ENCODE data around the gene AGPAT4. TPM values are rescaled to one million over a fixed set of nuclear protein-coding genes. Genes with fewer than 3 reads are reported as not detected.

AGPAT4 gene
- total and polyA plus RNA-seq, 2 experiments from 2014 or later = 3.0 to 3.9 TPM

- no peak overlapping the region for H3K4me2 ChIP-seq (ENCODE audit: unreplicated experiment)
- in situ Hi-C loops (cut with MboI) = no loop called here
- no peak for TF ChIP-seq EZH2 (IDR thresholded peaks at IDR 0.05; ENCODE audit: insufficient read depth, poor library complexity, severe bottlenecking)
- no peak for TF ChIP-seq EZH2phosphoT487 (IDR thresholded peaks at IDR 0.05; ENCODE audit: insufficient read depth, low read depth)
- no peaks in the 10 kb centered on the region for H3K79me2 ChIP-seq (ENCODE audit: insufficient read depth)
- no peak for DNase-seq
- H4K20me1 ChIP-seq (ENCODE audit: insufficient read depth) = no peaks in the 10 kb centered on the region
- no peaks in the 10 kb centered on the region for H3K9me2 ChIP-seq (ENCODE audit: insufficient read depth)
- no peak overlapping the region for H2AFZ ChIP-seq
- WGBS, 2 experiments (ENCODE audit: low coverage in 1 of 2, low lambda C conversion rate in 2 of 2, missing lambda C conversion rate in 2 of 2) = 92 to 95% methylated on average over 9 to 10 of the region's 10 CpGs
- H3K27me3 ChIP-seq (replicated peaks; ENCODE audit: insufficient read depth) = no peaks in the 10 kb centered on the region
- no peaks in the 10 kb centered on the region for H3K9me3 ChIP-seq (ENCODE audit: low read depth)
- no peaks in the 10 kb centered on the region for H3K4me1 ChIP-seq (ENCODE audit: insufficient read depth)
- peaks cover 5% of the 10 kb centered on the region; the same call in 1 of the 2 replicates for H3F3A ChIP-seq (ENCODE audit: insufficient read depth)
- H3K27ac ChIP-seq = no peak overlapping the region
- no peak overlapping the region for H3K9ac ChIP-seq
- H3K4me3 ChIP-seq = no peak overlapping the region
- H3K36me3 ChIP-seq (ENCODE audit: low read depth) = no peaks in the 10 kb centered on the region
Observed at GRCh38 chr6:161153725-161154124, 120.1 kb downstream of the AGPAT4 start.

GRCh38 chr6:161152907-161153662, 120.8 kb downstream of the AGPAT4 start:
- Histone ChIP-seq H3K27me3 (replicated peaks; ENCODE audit: insufficient read depth) (no peaks in the 10 kb centered on the region), H2AFZ (no peak overlapping the region), H3K36me3 (ENCODE audit: low read depth) (no peaks in the 10 kb centered on the region), H3K4me2 (ENCODE audit: unreplicated experiment) (no peak overlapping the region), H3K9ac (no peak overlapping the region), H3K9me3 (ENCODE audit: low read depth) (no peaks in the 10 kb centered on the region), H3K4me3 (no peak overlapping the region), H4K20me1 (ENCODE audit: insufficient read depth) (no peaks in the 10 kb centered on the region), H3K4me1 (ENCODE audit: insufficient read depth) (no peaks in the 10 kb centered on the region), H3K79me2 (ENCODE audit: insufficient read depth) (no peaks in the 10 kb centered on the region), H3F3A (ENCODE audit: insufficient read depth) (peaks cover 5% of the 10 kb centered on the region; the same call in 1 of the 2 replicates), H3K27ac (no peak overlapping the region), H3K9me2 (ENCODE audit: insufficient read depth) (no peaks in the 10 kb centered on the region)
- in situ Hi-C loops (cut with MboI) = no loop called here
- peak; percentile 48 for DNase-seq
- TF ChIP-seq EZH2 (IDR thresholded peaks at IDR 0.05; ENCODE audit: insufficient read depth, poor library complexity, severe bottlenecking) = no peak
- 97 to 98% methylated on average over 16 to 18 of the region's 18 CpGs for WGBS, 2 experiments (ENCODE audit: low coverage in 1 of 2, low lambda C conversion rate in 2 of 2, missing lambda C conversion rate in 2 of 2)

GRCh38 chr6:161152527-161152862, 121.4 kb downstream of the AGPAT4 start:
- no peaks in the 10 kb centered on the region for H4K20me1 ChIP-seq (ENCODE audit: insufficient read depth)
- H3F3A ChIP-seq (ENCODE audit: insufficient read depth) = peaks cover 5% of the 10 kb centered on the region; the same call in 1 of the 2 replicates
- H3K79me2 ChIP-seq (ENCODE audit: insufficient read depth) = no peaks in the 10 kb centered on the region
- no peak overlapping the region for H3K27ac ChIP-seq
- in situ Hi-C loops (cut with MboI) = no loop called here
- H3K36me3 ChIP-seq (ENCODE audit: low read depth) = no peaks in the 10 kb centered on the region
- H3K9me2 ChIP-seq (ENCODE audit: insufficient read depth) = no peaks in the 10 kb centered on the region
- no peak for TF ChIP-seq EZH2phosphoT487 (IDR thresholded peaks at IDR 0.05; ENCODE audit: insufficient read depth, low read depth)
- no peaks in the 10 kb centered on the region for H3K27me3 ChIP-seq (replicated peaks; ENCODE audit: insufficient read depth)
- no peak overlapping the region for H2AFZ ChIP-seq
- no peak overlapping the region for H3K9ac ChIP-seq
- no peak for DNase-seq
- no peak overlapping the region for H3K4me2 ChIP-seq (ENCODE audit: unreplicated experiment)
- H3K9me3 ChIP-seq (ENCODE audit: low read depth) = no peaks in the 10 kb centered on the region
- WGBS, 2 experiments (ENCODE audit: low coverage in 1 of 2, low lambda C conversion rate in 2 of 2, missing lambda C conversion rate in 2 of 2) = 92 to 97% methylated on average over 9 of the region's 9 CpGs
- H3K4me3 ChIP-seq = no peak overlapping the region
- no peaks in the 10 kb centered on the region for H3K4me1 ChIP-seq (ENCODE audit: insufficient read depth)

GRCh38 chr6:161151660-161152526, 122.0 kb downstream of the AGPAT4 start:
- in situ Hi-C loops (cut with MboI) = no loop called here
- Histone ChIP-seq H3K4me1 (ENCODE audit: insufficient read depth) (no peaks in the 10 kb centered on the region), H3K36me3 (ENCODE audit: low read depth) (no peaks in the 10 kb centered on the region), H3K9me3 (ENCODE audit: low read depth) (no peaks in the 10 kb centered on the region), H3K9me2 (ENCODE audit: insufficient read depth) (no peaks in the 10 kb centered on the region), H4K20me1 (ENCODE audit: insufficient read depth) (no peaks in the 10 kb centered on the region), H2AFZ (no peak overlapping the region), H3F3A (ENCODE audit: insufficient read depth) (peaks cover 8% of the 10 kb centered on the region; the same call in 1 of the 2 replicates), H3K27me3 (replicated peaks; ENCODE audit: insufficient read depth) (no peaks in the 10 kb centered on the region), H3K27ac (no peak overlapping the region), H3K79me2 (ENCODE audit: insufficient read depth) (no peaks in the 10 kb centered on the region), H3K4me3 (no peak overlapping the region), H3K4me2 (ENCODE audit: unreplicated experiment) (no peak overlapping the region), H3K9ac (no peak overlapping the region)
- no peak for DNase-seq
- TF ChIP-seq EZH2 (IDR thresholded peaks at IDR 0.05; ENCODE audit: insufficient read depth, poor library complexity, severe bottlenecking) (no peak), EZH2phosphoT487 (IDR thresholded peaks at IDR 0.05; ENCODE audit: insufficient read depth, low read depth) (no peak)
- 94 to 96% methylated on average over 19 of the region's 19 CpGs for WGBS, 2 experiments (ENCODE audit: low coverage in 1 of 2, low lambda C conversion rate in 2 of 2, missing lambda C conversion rate in 2 of 2)

Measured in GM23248 (cell line).